ENCODE data around the gene PRKCA. TPM values are rescaled to one million over a fixed set of nuclear protein-coding genes. Genes with fewer than 3 reads are reported as not detected.

The PRKCA gene
- total and polyA plus RNA-seq, 9 of the 15 experiments (the other 6 are each of a cell fraction or from before 2014, with no cell fraction given) = 3.2 to 33.0 (median 17.8) TPM

GRCh38 chr17:66487981-66488468 is 185.6 kb downstream of the PRKCA start:
- TF ChIP-seq ZBTB26 (CRISPR knock-in tag; IDR thresholded peaks at IDR 0.05) = no peak
- Histone ChIP-seq H3K4me1 (replicated peaks in 1 of 2; ENCODE audit: control insufficient read depth in 2 of 2, insufficient read depth in 2 of 2, low read length in 2 of 2) (peaks cover 3 to 26% of the 10 kb centered on the region in 2 experiments; a peak in 3 of 5 replicates), H3K27me3 (ENCODE audit: control insufficient read depth in 2 of 2, insufficient read depth in 2 of 2, low read length in 2 of 2) (no peaks in the 10 kb centered on the region), H3K9me1 (ENCODE audit: control insufficient read depth, insufficient read depth, low read length) (no peaks in the 10 kb centered on the region), H2AFZ (ENCODE audit: low read depth, low read length) (no peak overlapping the region), H3K27ac (ENCODE audit: extremely low read depth, low read depth, low read length) (no peak overlapping the region), H3K79me2 (ENCODE audit: control insufficient read depth, insufficient read depth, low read length) (no peaks in the 10 kb centered on the region; the same call in 1 of the 3 replicates), H3K9me3 (replicated peaks; ENCODE audit: control insufficient read depth, insufficient read depth, low read depth, low read length) (no peaks in the 10 kb centered on the region), H3K36me3 (ENCODE audit: control insufficient read depth, insufficient read depth, low read length) (no peaks in the 10 kb centered on the region), H4K20me1 (replicated peaks; ENCODE audit: control insufficient read depth, insufficient read depth, low read length) (no peaks in the 10 kb centered on the region), H3K9ac (ENCODE audit: insufficient read depth in 1 of 2, low read depth in 2 of 2, low read length in 2 of 2) (no peak overlapping the region), H3K4me3 (no peak overlapping the region), H3K4me2 (ENCODE audit: insufficient read depth, low read length) (no peak overlapping the region)
- intact Hi-C loops (cut with micrococcal nuclease) = no loop called here
- POLR2A ChIA-PET = interaction anchor here (1.1 kb wide), 1 partner anchor 25 kb away, joined by 3 read pairs; no protein-coding TSS in a partner anchor
- CTCF ChIA-PET (ENCODE audit: low intra/inter-chr PET ratio) = no interaction called here
- in situ Hi-C loops (cut with MboI) = no loop called here
- FAIRE-seq (no peak), DNase-seq (ENCODE audit: extremely low read depth in 1 of 4, low spot score in 3 of 4) (no peak), ATAC-seq (no peak)
- BruUV-seq (replicated peaks) = no TSS peak
- WGBS (ENCODE audit: insufficient coverage, low coverage, missing lambda C conversion rate) = 60% methylated on average over 5 of the region's 5 CpGs

GRCh38 chr17:66488864-66489263 is 186.5 kb downstream of the PRKCA start:
- ATAC-seq (no peak), DNase-seq (ENCODE audit: extremely low read depth in 1 of 4, low spot score in 3 of 4) (no peak), FAIRE-seq (no peak)
- WGBS (ENCODE audit: insufficient coverage, low coverage, missing lambda C conversion rate) = 69% methylated on average over 4 of the region's 4 CpGs
- ChIA-PET POLR2A (interaction anchor here (1.1 kb wide), 1 partner anchor 25 kb away, joined by 3 read pairs; no protein-coding TSS in a partner anchor), CTCF (ENCODE audit: low intra/inter-chr PET ratio) (no interaction called here)
- H2AFZ ChIP-seq (ENCODE audit: low read depth, low read length) = no peak overlapping the region
- no peaks in the 10 kb centered on the region for H3K27me3 ChIP-seq (ENCODE audit: control insufficient read depth in 2 of 2, insufficient read depth in 2 of 2, low read length in 2 of 2)
- no peak overlapping the region for H3K27ac ChIP-seq (ENCODE audit: extremely low read depth, low read depth, low read length)
- no TSS peak for BruUV-seq (replicated peaks)
- intact Hi-C loops (cut with micrococcal nuclease) = no loop called here
- no peak overlapping the region for H3K9ac ChIP-seq (ENCODE audit: insufficient read depth in 1 of 2, low read depth in 2 of 2, low read length in 2 of 2)
- in situ Hi-C loops (cut with MboI) = no loop called here
- H4K20me1 ChIP-seq (replicated peaks; ENCODE audit: control insufficient read depth, insufficient read depth, low read length) = no peaks in the 10 kb centered on the region
- peaks cover 3 to 34% of the 10 kb centered on the region in 2 experiments; a peak in 3 of 5 replicates for H3K4me1 ChIP-seq (replicated peaks in 1 of 2; ENCODE audit: control insufficient read depth in 2 of 2, insufficient read depth in 2 of 2, low read length in 2 of 2)
- H3K79me2 ChIP-seq (ENCODE audit: control insufficient read depth, insufficient read depth, low read length) = peaks cover 7% of the 10 kb centered on the region
- no peaks in the 10 kb centered on the region for H3K9me3 ChIP-seq (replicated peaks; ENCODE audit: control insufficient read depth, insufficient read depth, low read depth, low read length)
- no peaks in the 10 kb centered on the region for H3K9me1 ChIP-seq (ENCODE audit: control insufficient read depth, insufficient read depth, low read length)
- H3K4me3 ChIP-seq = no peak overlapping the region
- no peaks in the 10 kb centered on the region for H3K36me3 ChIP-seq (ENCODE audit: control insufficient read depth, insufficient read depth, low read length)
- no peak overlapping the region for H3K4me2 ChIP-seq (ENCODE audit: insufficient read depth, low read length)
- TF ChIP-seq EGR1 (conservative IDR thresholded peaks at IDR 0.05) (no peak), PYGO2 (tag; IDR thresholded peaks at IDR 0.05) (no peak), SREBF2 (CRISPR knock-in tag; IDR thresholded peaks at IDR 0.05) (no peak), RAD51 (IDR thresholded peaks at IDR 0.05; ENCODE audit: borderline replicate concordance, low read depth) (no peak), RBM17 (IDR thresholded peaks at IDR 0.05; ENCODE audit: borderline replicate concordance, low read depth, low read length) (no peak), ETS2 (tag; IDR thresholded peaks at IDR 0.05; ENCODE audit: borderline replicate concordance, poor library complexity, severe bottlenecking) (no peak), ZFX (CRISPR knock-in tag; IDR thresholded peaks at IDR 0.05) (no peak), RBFOX2 (IDR thresholded peaks at IDR 0.05; ENCODE audit: low read depth, low read length) (no peak), BRCA1 (IDR thresholded peaks at IDR 0.05) (no peak), BRCA1 (CRISPR knock-in tag; IDR thresholded peaks at IDR 0.05) (no peak), RAD21 (CRISPR knock-in tag; conservative IDR thresholded peaks at IDR 0.05 in 1 of 2, IDR thresholded peaks at IDR 0.05 in 1 of 2) (no peak), CEBPB (tag; IDR thresholded peaks at IDR 0.05) (no peak), MAZ (CRISPR knock-in tag; conservative IDR thresholded peaks at IDR 0.05 in 1 of 2, IDR thresholded peaks at IDR 0.05 in 1 of 2) (no peak)

Measured in K562 (cell line).